Measurements from ENCODE around the gene MYO1D.

DNA sequence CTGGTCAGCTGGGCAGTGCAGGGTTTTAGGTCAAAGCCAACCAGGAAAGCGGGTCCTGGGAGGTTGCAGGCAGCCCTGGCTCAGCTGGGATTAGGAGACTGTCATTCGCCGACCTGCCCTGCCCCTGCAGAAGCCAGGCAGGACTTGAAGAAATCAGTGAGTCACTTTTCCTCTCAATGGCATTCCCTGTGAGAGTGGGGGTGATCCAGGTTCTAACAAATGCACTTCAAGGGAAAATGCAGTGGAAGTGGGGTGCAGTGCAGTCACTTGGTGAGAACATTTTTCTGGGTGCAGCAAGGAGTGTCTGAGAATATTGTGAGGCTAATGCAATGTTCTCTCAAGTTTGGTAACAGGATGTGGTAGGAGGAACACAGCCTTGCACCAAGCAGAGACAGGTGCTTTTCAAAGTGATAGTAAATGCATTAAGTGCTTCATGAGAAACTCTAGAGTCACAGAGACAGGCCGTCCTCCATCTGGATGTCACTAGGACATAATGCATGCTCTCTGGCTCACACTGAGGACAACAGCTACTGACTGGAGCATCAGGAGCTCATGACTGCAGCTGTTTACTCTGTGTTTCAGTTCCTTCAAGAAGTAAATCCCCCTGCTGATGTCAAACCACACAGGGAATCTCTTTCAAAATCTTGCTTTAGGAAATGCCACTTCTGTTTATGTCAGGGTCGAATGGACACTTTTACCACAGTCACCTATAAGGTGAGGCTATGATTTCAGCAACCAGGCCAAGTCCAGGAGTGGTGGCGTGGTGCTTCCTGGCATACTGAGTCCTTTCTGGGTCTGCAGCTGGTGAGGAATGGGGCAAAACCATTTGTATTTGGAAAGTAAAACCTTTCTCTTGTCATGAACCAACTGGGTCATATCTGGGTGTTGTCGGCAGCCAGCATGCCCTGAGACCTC is 373.4 kb downstream of the MYO1D start:
- TF ChIP-seq POLR2AphosphoS5 (IDR thresholded peaks at IDR 0.05) (no peak), POLR2A (IDR thresholded peaks at IDR 0.05) (no peak), CTCF (IDR thresholded peaks at IDR 0.05) (no peak), EP300 (IDR thresholded peaks at IDR 0.05) (no peak)

Data from suprapubic skin (tissue), 4 donors.